Activated naive CD4-positive, alpha-beta T cell treated with anti-CD3 and anti-CD28 coated beads, Interleukin-2, amount 10 ng/mL, durations not matched to agents 7 days and 5 days (primary cell): ENCODE data around the gene SMIM1.

Source experiments
- CTCF ChIA-PET: fragments of 350-600 bp; sonication (Branson Sonifier 250); formaldehyde crosslinking; loops from one replicate; lab custom pipeline; 2021; ENCODE audit warnings: antibody characterized with exemption; lab: Charles Lee
- DNase-seq: peaks from one replicate; pipeline ENCODE4 v3.0.0-alpha.2; 2020
- H3K27ac Mint-ChIP-seq: one replicate; pipeline ENCODE4 v1.8.0; 2021; ENCODE audit warnings: mild to moderate bottlenecking, moderate library complexity, mixed read lengths
- H3K27me3 Mint-ChIP-seq: one replicate; pipeline ENCODE4 v1.8.0; 2021; ENCODE audit warnings: mild to moderate bottlenecking, mixed read lengths
- H3K36me3 Mint-ChIP-seq: one replicate; pipeline ENCODE4 v1.8.0; 2021; ENCODE audit warnings: mixed read lengths
- H3K4me1 Mint-ChIP-seq: one replicate; pipeline ENCODE4 v1.8.0; 2021; ENCODE audit warnings: mixed read lengths
- H3K4me3 Mint-ChIP-seq: one replicate; pipeline ENCODE4 v1.8.0; 2021; ENCODE audit warnings: mild to moderate bottlenecking, moderate library complexity, mixed read lengths
- H3K9me3 Mint-ChIP-seq: one replicate; pipeline ENCODE4 v1.8.0; 2021; ENCODE audit warnings: mixed read lengths

The SMIM1 gene

GRCh38 chr1:3816331-3817137 lies 44.0 kb downstream of the SMIM1 start:
- peaks cover 5% of the 10 kb centered on the region for H3K36me3 Mint-ChIP-seq
- no peak overlapping the region for H3K4me3 Mint-ChIP-seq
- H3K9me3 Mint-ChIP-seq, result no peaks in the 10 kb centered on the region
- no peaks in the 10 kb centered on the region for H3K27me3 Mint-ChIP-seq
- no peaks in the 10 kb centered on the region for H3K4me1 Mint-ChIP-seq
- CTCF ChIA-PET, result no interaction called here
- DNase-seq, result no peak
- no peak overlapping the region for H3K27ac Mint-ChIP-seq

GRCh38 chr1:3817138-3817740 lies 44.7 kb downstream of the SMIM1 start:
- Mint-ChIP-seq H3K27ac (no peak overlapping the region), H3K36me3 (peaks cover 8% of the 10 kb centered on the region), H3K9me3 (no peaks in the 10 kb centered on the region), H3K27me3 (no peaks in the 10 kb centered on the region), H3K4me1 (no peaks in the 10 kb centered on the region), H3K4me3 (no peak overlapping the region)
- CTCF ChIA-PET, result no interaction called here
- DNase-seq, result no peak

- CTCF ChIA-PET, result no interaction called here
- Mint-ChIP-seq H3K4me3 (no peak overlapping the region), H3K36me3 (peaks cover 8% of the 10 kb centered on the region), H3K27me3 (no peaks in the 10 kb centered on the region), H3K9me3 (no peaks in the 10 kb centered on the region), H3K27ac (no peak overlapping the region), H3K4me1 (no peaks in the 10 kb centered on the region)
- no peak for DNase-seq
Observed at GRCh38 chr1:3817821-3818597, 45.5 kb downstream of the SMIM1 start.

GRCh38 chr1:3819771-3820200 lies 47.2 kb downstream of the SMIM1 start:
- H3K9me3 Mint-ChIP-seq, result no peaks in the 10 kb centered on the region
- DNase-seq, result no peak

GRCh38 chr1:3820316-3820715 lies 47.8 kb downstream of the SMIM1 start:
- Mint-ChIP-seq H3K27me3 (no peaks in the 10 kb centered on the region), H3K36me3 (peaks cover 15% of the 10 kb centered on the region), H3K4me1 (no peaks in the 10 kb centered on the region), H3K9me3 (no peaks in the 10 kb centered on the region), H3K27ac (no peak overlapping the region), H3K4me3 (no peak overlapping the region)
- CTCF ChIA-PET, result interaction anchor here (1.4 kb wide), 1 partner anchor 19 kb away, joined by 3 read pairs; no protein-coding TSS in a partner anchor
- DNase-seq, result no peak

More at GRCh38 chr1:3819771-3820200, 47.2 kb downstream of the SMIM1 start:
- H3K4me1 Mint-ChIP-seq, result no peaks in the 10 kb centered on the region
- CTCF ChIA-PET, result no interaction called here
- no peak overlapping the region for H3K27ac Mint-ChIP-seq
- no peak overlapping the region for H3K4me3 Mint-ChIP-seq
- H3K27me3 Mint-ChIP-seq, result no peaks in the 10 kb centered on the region
- H3K36me3 Mint-ChIP-seq, result peaks cover 15% of the 10 kb centered on the region

GRCh38 chr1:3821004-3821403 lies 48.5 kb downstream of the SMIM1 start:
- H3K27ac Mint-ChIP-seq, result no peak overlapping the region
- no peak overlapping the region for H3K4me3 Mint-ChIP-seq
- CTCF ChIA-PET, result interaction anchor here (1.2 to 1.4 kb wide), 2 partner anchors 19 to 22 kb away, joined by 3 read pairs; no protein-coding TSS in a partner anchor
- H3K27me3 Mint-ChIP-seq, result no peaks in the 10 kb centered on the region
- H3K9me3 Mint-ChIP-seq, result no peaks in the 10 kb centered on the region
- no peaks in the 10 kb centered on the region for H3K4me1 Mint-ChIP-seq
- no peak for DNase-seq
- H3K36me3 Mint-ChIP-seq, result peaks cover 17% of the 10 kb centered on the region

- CTCF ChIA-PET, result interaction anchor here (1.2 to 1.4 kb wide), 3 partner anchors 12 to 22 kb away, joined by 3 to 4 read pairs (median 3); no protein-coding TSS in a partner anchor
- no peak for DNase-seq
- no peaks in the 10 kb centered on the region for H3K4me1 Mint-ChIP-seq
- H3K36me3 Mint-ChIP-seq, result peaks cover 17% of the 10 kb centered on the region
- no peak overlapping the region for H3K27ac Mint-ChIP-seq
- no peak overlapping the region for H3K4me3 Mint-ChIP-seq
- no peaks in the 10 kb centered on the region for H3K27me3 Mint-ChIP-seq
- H3K9me3 Mint-ChIP-seq, result no peaks in the 10 kb centered on the region
Observed at GRCh38 chr1:3821447-3821846, 48.9 kb downstream of the SMIM1 start.

- H3K4me3 Mint-ChIP-seq, result no peak overlapping the region
- no peaks in the 10 kb centered on the region for H3K27me3 Mint-ChIP-seq
- H3K9me3 Mint-ChIP-seq, result no peaks in the 10 kb centered on the region
- DNase-seq, result no peak
- no peak overlapping the region for H3K27ac Mint-ChIP-seq
- H3K36me3 Mint-ChIP-seq, result peaks cover 17% of the 10 kb centered on the region
- CTCF ChIA-PET, result interaction anchor here (1.2 kb wide), 2 partner anchors 12 to 22 kb away, joined by 3 to 4 read pairs; no protein-coding TSS in a partner anchor
- no peaks in the 10 kb centered on the region for H3K4me1 Mint-ChIP-seq
Observed at GRCh38 chr1:3821908-3822307, 49.4 kb downstream of the SMIM1 start.

GRCh38 chr1:3822421-3822820 lies 49.9 kb downstream of the SMIM1 start:
- Mint-ChIP-seq H3K36me3 (peaks cover 17% of the 10 kb centered on the region), H3K9me3 (no peaks in the 10 kb centered on the region), H3K27me3 (no peaks in the 10 kb centered on the region), H3K4me3 (no peak overlapping the region), H3K4me1 (no peaks in the 10 kb centered on the region), H3K27ac (no peak overlapping the region)
- CTCF ChIA-PET, result interaction anchor here (1.2 kb wide), 1 partner anchor 13 kb away, joined by 4 read pairs; no protein-coding TSS in a partner anchor
- no peak for DNase-seq

GRCh38 chr1:3824650-3825049 lies 52.1 kb downstream of the SMIM1 start:
- peak overlapping the region; percentile 73 for H3K27ac Mint-ChIP-seq
- no peaks in the 10 kb centered on the region for H3K9me3 Mint-ChIP-seq
- no peak for DNase-seq
- H3K36me3 Mint-ChIP-seq, result peaks cover 26% of the 10 kb centered on the region
- CTCF ChIA-PET, result no interaction called here
- H3K27me3 Mint-ChIP-seq, result no peaks in the 10 kb centered on the region
- H3K4me3 Mint-ChIP-seq, result no peak overlapping the region
- no peaks in the 10 kb centered on the region for H3K4me1 Mint-ChIP-seq

GRCh38 chr1:3825356-3825755 lies 52.8 kb downstream of the SMIM1 start:
- Mint-ChIP-seq H3K27me3 (no peaks in the 10 kb centered on the region), H3K36me3 (peaks cover 27% of the 10 kb centered on the region), H3K4me3 (no peak overlapping the region), H3K4me1 (no peaks in the 10 kb centered on the region), H3K9me3 (no peaks in the 10 kb centered on the region), H3K27ac (no peak overlapping the region)
- DNase-seq, result no peak
- CTCF ChIA-PET, result no interaction called here
